SK-N-MC (cell line): Measurements from ENCODE around the gene AFDN.

Source experiments
- EZH2 ChIP-seq: fragments of 200-600 bp; sonication (generic); IDR thresholded peaks from one replicate; pipeline ENCODE4 v1.6.1; 2017; ENCODE audit warnings: antibody characterized with exemption
- FOXP2 ChIP-seq: optimal IDR thresholded peaks from 2 replicates; pipeline ENCODE3; 2011; ENCODE audit warnings: mild to moderate bottlenecking, moderate library complexity; ENCODE audit not compliant: insufficient read depth; ENCODE audit errors: extremely low read length, control extremely low read depth
- POLR2AphosphoS5 ChIP-seq: IDR thresholded peaks from 2 replicates; pipeline ENCODE4 v1.6.1; 2012; ENCODE audit warnings: mild to moderate bottlenecking, low read depth, low read length, borderline replicate concordance

GRCh38 chr6:167925026-167925425 lies 98.3 kb downstream of the AFDN start:
- TF ChIP-seq EZH2 (no peak), POLR2AphosphoS5 (no peak), FOXP2 (no peak)
